B cell (primary cell): ENCODE data around the gene DIAPH1.

ENCODE experiments used
- CTCF ChIP-seq: fragments of 200-600 bp; IDR thresholded peaks from one replicate; pipeline ENCODE4 v1.8.0; 2022; ENCODE audit warnings: antibody characterized with exemption, mild to moderate bottlenecking
- EZH2 ChIP-seq: IDR thresholded peaks from 2 replicates; pipeline ENCODE4 v1.6.1; 2012; ENCODE audit warnings: borderline replicate concordance, low read depth, mild to moderate bottlenecking, moderate library complexity, low read length; ENCODE audit not compliant: insufficient read depth, poor library complexity, severe bottlenecking

GRCh38 chr5:141640698-141641097 lies 21.9 kb upstream of the DIAPH1 start:
- no peak for TF ChIP-seq EZH2
- TF ChIP-seq CTCF: no peak
